Kidney (tissue), 14 donors: ENCODE data around the gene FGD3. TPM values are rescaled to one million over a fixed set of nuclear protein-coding genes. Genes with fewer than 3 reads are reported as not detected.

ENCODE experiments used
- DNase-seq, 5 donors: peaks; one replicate each; pipeline ENCODE4 v3.0.0-alpha.2; 2013 to 2020
- FAIRE-seq: peaks from 2 replicates; lab custom pipeline; 2012; peaks lifted over from hg19 to GRCh38; lab: Jason Lieb, UNC
- H3K27ac ChIP-seq, 2 donors: one replicate each; pipeline ENCODE4 v1.7.0; 2013; ENCODE audit warnings: low read depth in 2 of 2, low read length in 2 of 2, inconsistent platforms in 1 of 2
- H3K27me3 ChIP-seq: one replicate; pipeline ENCODE4 v1.7.1; 2013; ENCODE audit warnings: low read length, inconsistent platforms; ENCODE audit not compliant: control insufficient read depth, insufficient read depth
- H3K36me3 ChIP-seq, 3 donors: one replicate each; pipeline versions ENCODE4 v1.7.0 to v1.7.1; 2013; ENCODE audit warnings: low read length in 3 of 3, control low read depth in 1 of 3, inconsistent platforms in 1 of 3; ENCODE audit not compliant: insufficient read depth in 3 of 3, control insufficient read depth in 2 of 3
- H3K4me1 ChIP-seq, 3 donors: one replicate each; pipeline versions ENCODE4 v1.7.0 to v1.7.1; 2013; ENCODE audit warnings: low read length in 3 of 3, inconsistent platforms in 1 of 3, low read depth in 1 of 3; ENCODE audit not compliant: control insufficient read depth in 2 of 3, insufficient read depth in 2 of 3
- H3K4me3 ChIP-seq, 3 donors: one replicate each; pipeline versions ENCODE4 v1.7.0 to v1.8.1; 2013; ENCODE audit warnings: low read length in 3 of 3, control low read depth in 1 of 3, inconsistent platforms in 1 of 3
- H3K9ac ChIP-seq, 3 donors: one replicate each; pipeline versions ENCODE4 v1.7.0 to v1.7.1; 2013; ENCODE audit warnings: low read length in 3 of 3, control low read depth in 1 of 3, inconsistent platforms in 1 of 3
- H3K9me3 ChIP-seq, 3 donors: one replicate each; pipeline versions ENCODE4 v1.7.0 to v1.7.1; 2013; ENCODE audit warnings: low read length in 3 of 3, control low read depth in 1 of 3, inconsistent platforms in 1 of 3; ENCODE audit not compliant: control insufficient read depth in 2 of 3, insufficient read depth in 1 of 3
- intact Hi-C: fragments of 100-400 bp; cut with DNase I; formaldehyde crosslinking; loops from one replicate; pipeline ENCODE4 v1.11.1; 2022
- polyA plus RNA-seq: library from polyadenylated mRNA; stranded (reverse); fragments of 350-450 nt; fragmentation: Illumina TruSeq; extraction: RNeasy Lipid Tissue Mini Kit (QIAGEN cat#74804); gene quantifications from one replicate; pipeline ENCODE4 v1.2.3, GENCODE V29; 2014; ENCODE audit warnings: low read depth, low replicate concordance; ENCODE audit not compliant: insufficient read depth
- total RNA-seq: library from RNA; stranded (reverse); fragmentation: NEBNext Ultra II Directional; extraction: Animal tissue kit (Norgen Biotek cat#: 25700); gene quantifications from one replicate; pipeline ENCODE4 v1.2.1, GENCODE V29; 2021
- TF ChIP-seq, protein P1 (sequence below): IDR thresholded peaks from 3 replicates; pipeline ENCODE4 v1.5.1; 2012; ENCODE audit warnings: mild to moderate bottlenecking, moderate library complexity, borderline replicate concordance; ENCODE audit not compliant: insufficient read depth; ENCODE audit errors: extremely low read depth
- donor health status: control.
- donor health status: control.
- donor health status: control.
- donor health status: control.
- donor health status: control.
- donor health status: DM: yes; HTN: yes; CAD: no.
- donor health status: Normal renal cell carcinoma (clear cell type).

Gene FGD3
- total and polyA plus RNA-seq, 2 donors from 2014 or later = 7.4 to 12.1 TPM

- Histone ChIP-seq H3K4me3 (no peak overlapping the region), H3K9me3 (no peaks in the 10 kb centered on the region), H3K36me3 (no peaks in the 10 kb centered on the region), H3K4me1 (no peaks in the 10 kb centered on the region), H3K27me3 (no peaks in the 10 kb centered on the region), H3K27ac (no peak overlapping the region), H3K9ac (no peak overlapping the region)
- intact Hi-C loops = no loop called here
- DNase-seq = peak in 4 of 5 donors; percentile 49 to 59 (median 52)
- TF ChIP-seq, protein P1, sequence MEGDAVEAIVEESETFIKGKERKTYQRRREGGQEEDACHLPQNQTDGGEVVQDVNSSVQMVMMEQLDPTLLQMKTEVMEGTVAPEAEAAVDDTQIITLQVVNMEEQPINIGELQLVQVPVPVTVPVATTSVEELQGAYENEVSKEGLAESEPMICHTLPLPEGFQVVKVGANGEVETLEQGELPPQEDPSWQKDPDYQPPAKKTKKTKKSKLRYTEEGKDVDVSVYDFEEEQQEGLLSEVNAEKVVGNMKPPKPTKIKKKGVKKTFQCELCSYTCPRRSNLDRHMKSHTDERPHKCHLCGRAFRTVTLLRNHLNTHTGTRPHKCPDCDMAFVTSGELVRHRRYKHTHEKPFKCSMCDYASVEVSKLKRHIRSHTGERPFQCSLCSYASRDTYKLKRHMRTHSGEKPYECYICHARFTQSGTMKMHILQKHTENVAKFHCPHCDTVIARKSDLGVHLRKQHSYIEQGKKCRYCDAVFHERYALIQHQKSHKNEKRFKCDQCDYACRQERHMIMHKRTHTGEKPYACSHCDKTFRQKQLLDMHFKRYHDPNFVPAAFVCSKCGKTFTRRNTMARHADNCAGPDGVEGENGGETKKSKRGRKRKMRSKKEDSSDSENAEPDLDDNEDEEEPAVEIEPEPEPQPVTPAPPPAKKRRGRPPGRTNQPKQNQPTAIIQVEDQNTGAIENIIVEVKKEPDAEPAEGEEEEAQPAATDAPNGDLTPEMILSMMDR = no peak
- no peak for FAIRE-seq
Observed at GRCh38 chr9:93020771-93021670, 73.7 kb downstream of the FGD3 start.

GRCh38 chr9:93022066-93022465, 74.7 kb downstream of the FGD3 start:
- no peaks in the 10 kb centered on the region for H3K4me1 ChIP-seq
- intact Hi-C loops = no loop called here
- no peaks in the 10 kb centered on the region for H3K27me3 ChIP-seq
- no peaks in the 10 kb centered on the region for H3K9me3 ChIP-seq
- no peaks in the 10 kb centered on the region for H3K36me3 ChIP-seq
- DNase-seq (no peak), FAIRE-seq (no peak)
- no peak overlapping the region for H3K9ac ChIP-seq
- no peak overlapping the region for H3K27ac ChIP-seq
- TF ChIP-seq, protein P1 = no peak
- no peak overlapping the region for H3K4me3 ChIP-seq

DNA sequence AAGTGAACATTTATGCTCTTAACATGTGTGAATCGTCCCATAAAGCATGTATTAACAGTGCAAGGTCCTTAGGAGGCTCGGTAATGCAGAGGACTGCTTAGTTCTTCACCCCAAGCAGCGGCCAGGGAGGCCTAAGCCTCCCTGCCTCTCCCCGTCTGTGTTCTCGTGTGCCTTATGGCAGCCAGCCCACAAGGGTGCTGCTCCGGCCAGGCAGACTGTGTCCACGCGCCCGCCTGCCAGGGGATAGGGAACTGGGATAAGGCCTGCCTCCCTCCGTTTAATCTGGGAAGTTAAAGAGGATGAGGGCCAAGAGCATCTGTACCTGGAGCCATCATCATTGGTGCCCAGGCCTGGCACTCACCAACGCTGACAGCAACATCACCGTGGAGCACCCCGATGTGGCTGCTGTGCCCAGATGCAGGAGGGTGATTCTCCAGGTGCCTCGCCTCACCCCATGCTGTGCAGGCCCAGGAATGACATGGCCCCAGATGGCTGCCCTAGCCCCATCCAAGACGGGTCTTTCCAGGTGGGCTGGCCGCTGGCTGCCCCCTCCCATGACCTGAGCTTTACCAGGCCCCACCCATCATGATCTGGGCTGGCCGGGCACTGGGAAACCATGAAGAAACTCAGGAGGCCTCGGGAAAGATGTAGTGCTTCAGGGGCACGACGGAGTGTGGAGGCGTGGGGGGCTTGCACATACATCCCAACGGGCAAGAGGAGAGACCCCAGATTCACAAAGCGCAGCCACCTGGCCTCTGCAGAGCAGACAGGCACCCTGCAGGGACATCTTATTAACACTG, 75.6 kb downstream of the FGD3 start:
- Histone ChIP-seq H3K9me3 (no peaks in the 10 kb centered on the region), H3K4me1 (no peaks in the 10 kb centered on the region), H3K36me3 (no peaks in the 10 kb centered on the region), H3K27ac (no peak overlapping the region), H3K9ac (no peak overlapping the region), H3K27me3 (no peaks in the 10 kb centered on the region), H3K4me3 (no peak overlapping the region)
- TF ChIP-seq, protein P1 = no peak
- intact Hi-C loops = no loop called here
- FAIRE-seq (no peak), DNase-seq (peak in 1 of 5 donors; percentile 62)
